Measurements from ENCODE around the gene UNC13A.
"Not testable (repeated sequence)": the region's sequence is repeated elsewhere in the genome, so short reads cannot be mapped to it uniquely, and the experiment has no call there.

DNA sequence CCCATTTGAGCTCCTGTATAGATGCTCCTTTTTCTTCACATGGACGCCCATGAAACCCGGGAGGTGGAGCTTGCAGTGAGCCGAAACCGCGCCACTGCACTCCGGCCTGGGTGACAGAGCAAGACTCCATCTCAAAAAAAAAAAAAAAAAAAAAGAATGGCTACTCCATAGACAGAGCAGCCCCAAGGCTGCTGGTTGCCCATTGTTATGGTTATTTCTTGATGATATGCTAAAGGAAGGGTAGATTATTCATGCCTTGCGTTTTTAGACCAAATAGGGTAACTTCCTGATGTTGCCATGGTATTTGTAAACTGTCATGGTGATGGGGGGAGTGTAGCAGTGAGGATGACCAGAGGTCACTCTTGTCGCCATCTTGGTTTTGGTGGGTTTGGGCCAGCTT, 90.1 kb downstream of the UNC13A start:
- not testable (repeated sequence) for TF ChIP-seq POLR2AphosphoS5 (IDR thresholded peaks at IDR 0.05; ENCODE audit: insufficient read depth, low read depth, low read length); EZH2 (IDR thresholded peaks at IDR 0.05; ENCODE audit: borderline replicate concordance, low read depth, low read length, severe bottlenecking)
- TF ChIP-seq, protein P1, sequence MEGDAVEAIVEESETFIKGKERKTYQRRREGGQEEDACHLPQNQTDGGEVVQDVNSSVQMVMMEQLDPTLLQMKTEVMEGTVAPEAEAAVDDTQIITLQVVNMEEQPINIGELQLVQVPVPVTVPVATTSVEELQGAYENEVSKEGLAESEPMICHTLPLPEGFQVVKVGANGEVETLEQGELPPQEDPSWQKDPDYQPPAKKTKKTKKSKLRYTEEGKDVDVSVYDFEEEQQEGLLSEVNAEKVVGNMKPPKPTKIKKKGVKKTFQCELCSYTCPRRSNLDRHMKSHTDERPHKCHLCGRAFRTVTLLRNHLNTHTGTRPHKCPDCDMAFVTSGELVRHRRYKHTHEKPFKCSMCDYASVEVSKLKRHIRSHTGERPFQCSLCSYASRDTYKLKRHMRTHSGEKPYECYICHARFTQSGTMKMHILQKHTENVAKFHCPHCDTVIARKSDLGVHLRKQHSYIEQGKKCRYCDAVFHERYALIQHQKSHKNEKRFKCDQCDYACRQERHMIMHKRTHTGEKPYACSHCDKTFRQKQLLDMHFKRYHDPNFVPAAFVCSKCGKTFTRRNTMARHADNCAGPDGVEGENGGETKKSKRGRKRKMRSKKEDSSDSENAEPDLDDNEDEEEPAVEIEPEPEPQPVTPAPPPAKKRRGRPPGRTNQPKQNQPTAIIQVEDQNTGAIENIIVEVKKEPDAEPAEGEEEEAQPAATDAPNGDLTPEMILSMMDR (IDR thresholded peaks at IDR 0.05; ENCODE audit: extremely low read depth in 1 of 2, insufficient read depth in 1 of 2, low read depth in 1 of 2, low read length in 2 of 2) = not testable (repeated sequence)

Data from endothelial cell of umbilical vein (primary cell).